Omental fat pad (tissue), 4 donors: ENCODE data around the gene PACC1. TPM values are rescaled to one million over a fixed set of nuclear protein-coding genes. Genes with fewer than 3 reads are reported as not detected.

Experiments
- ATAC-seq: fragments of 150-250 bp; one replicate; pipeline ENCODE4 v1.9.1; 2016; ENCODE audit warnings: mild to moderate bottlenecking, moderate library complexity; ENCODE audit not compliant: low FRiP score
- DNase-seq: peaks from one replicate; pipeline ENCODE4 v3.0.0-alpha.2; 2019; ENCODE audit warnings: low spot score
- CTCF ChIP-seq, 3 donors: fragments of 450-650 bp; IDR thresholded peaks; one replicate each; pipeline ENCODE4 v1.5.1; 2016 to 2017; ENCODE audit warnings: antibody characterized with exemption in 3 of 3, mild to moderate bottlenecking in 3 of 3, moderate library complexity in 2 of 3
- total RNA-seq, 4 donors: library from RNA; depleted of rRNA; stranded (reverse); fragments of >200 nt; gene quantifications; one replicate each; pipeline ENCODE4 v1.1.0, GENCODE V29; 2016

The PACC1 gene
- total RNA-seq, 4 donors from 2014 or later: 3.4 to 6.2 (median 5.8) TPM

- ATAC-seq (no peak), DNase-seq (no peak)
- TF ChIP-seq CTCF (IDR thresholded peaks at IDR 0.05): no peak
Observed at GRCh38 chr1:212375986-212376385, 38.7 kb downstream of the PACC1 start.

GRCh38 chr1:212368073-212368484, 46.6 kb downstream of the PACC1 start:
- ATAC-seq: peak; percentile 73
- TF ChIP-seq CTCF (IDR thresholded peaks at IDR 0.05): peak in 1 of 3 donors; percentile 31
- no peak for DNase-seq

- no peak for DNase-seq
- no peak for TF ChIP-seq CTCF (IDR thresholded peaks at IDR 0.05)
- ATAC-seq: no peak
Observed at GRCh38 chr1:212367474-212368072, 47.1 kb downstream of the PACC1 start.

- no peak for TF ChIP-seq CTCF (IDR thresholded peaks at IDR 0.05)
- ATAC-seq (no peak), DNase-seq (no peak)
Observed at GRCh38 chr1:212366901-212367300, 47.8 kb downstream of the PACC1 start.

- DNase-seq: no peak
- ATAC-seq: no peak
- no peak for TF ChIP-seq CTCF (IDR thresholded peaks at IDR 0.05)
Observed at GRCh38 chr1:212364985-212365384, 49.7 kb downstream of the PACC1 start.

GRCh38 chr1:212359794-212360479, 54.7 kb downstream of the PACC1 start:
- ATAC-seq (no peak), DNase-seq (no peak)
- no peak for TF ChIP-seq CTCF (IDR thresholded peaks at IDR 0.05)
